ENCODE results near the gene PEX10.

Gene PEX10

GRCh38 chr1:2435091-2435490 lies 22.7 kb upstream of the PEX10 start:
- TF ChIP-seq CTCF (IDR thresholded peaks at IDR 0.05; ENCODE audit: extremely low read depth, missing control alignments), result no peak
- no peak for DNase-seq (ENCODE audit: low spot score)

DNA sequence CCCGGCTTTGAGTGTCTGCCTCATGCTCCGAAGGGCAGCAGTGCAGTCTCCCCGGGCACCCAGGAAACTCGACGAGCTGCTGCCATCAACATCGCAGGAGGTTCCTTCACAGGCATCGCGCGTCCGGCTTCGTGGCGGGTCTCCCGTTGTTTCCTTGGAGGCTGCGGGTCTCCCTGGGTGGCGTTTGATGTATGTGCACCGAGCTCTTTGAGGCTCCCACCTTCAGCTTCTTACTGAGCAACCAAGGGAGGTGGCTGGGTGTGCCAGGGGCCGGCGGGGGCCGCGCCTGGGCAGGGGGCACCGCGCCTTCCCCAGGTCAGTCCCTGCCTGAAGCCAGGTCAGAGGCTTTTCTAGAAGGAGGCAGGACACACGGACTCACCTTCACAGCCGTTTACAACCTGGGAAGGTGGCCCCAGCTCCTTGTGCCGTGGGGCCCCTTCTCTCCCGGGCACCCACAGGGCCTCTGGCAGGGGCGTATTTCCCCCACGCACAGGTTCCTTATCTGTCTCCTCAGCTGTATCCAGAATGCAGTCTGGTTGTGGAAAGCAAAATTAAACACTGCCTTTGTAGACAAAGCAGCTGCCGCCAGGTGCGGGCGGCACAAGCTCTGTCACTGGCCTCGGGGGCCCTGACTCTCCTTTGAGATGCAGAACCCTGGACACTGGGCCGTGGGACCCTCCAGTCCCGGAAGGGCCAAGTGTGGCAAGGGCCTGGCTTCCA lies 21.7 kb upstream of the PEX10 start:
- no peak for DNase-seq (ENCODE audit: low spot score)
- no peak for TF ChIP-seq CTCF (IDR thresholded peaks at IDR 0.05; ENCODE audit: extremely low read depth, missing control alignments)

GRCh38 chr1:2433196-2433595 lies 20.8 kb upstream of the PEX10 start:
- no peak for DNase-seq (ENCODE audit: low spot score)
- TF ChIP-seq CTCF (IDR thresholded peaks at IDR 0.05; ENCODE audit: extremely low read depth, missing control alignments), result no peak

DNA sequence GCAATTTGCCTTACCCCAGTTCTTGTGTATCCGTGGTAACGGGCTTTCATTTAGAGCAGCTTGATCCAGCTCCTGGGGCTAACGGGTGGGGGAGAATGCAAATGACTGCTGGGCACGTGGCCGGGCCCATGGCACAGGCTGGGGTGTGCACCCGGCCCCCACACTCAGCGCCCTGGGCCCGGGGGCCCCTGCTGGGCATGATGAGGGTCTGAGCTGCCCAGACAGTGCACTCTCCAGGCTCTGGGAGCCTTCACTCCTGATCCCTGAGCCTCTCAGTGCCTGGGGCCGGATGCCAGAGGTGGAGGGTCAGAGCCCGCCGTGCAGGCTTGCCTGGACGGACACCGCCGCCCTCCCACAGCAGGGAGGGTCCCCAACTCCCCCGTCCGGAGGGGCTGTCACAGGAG lies 20.1 kb upstream of the PEX10 start:
- TF ChIP-seq CTCF (IDR thresholded peaks at IDR 0.05; ENCODE audit: extremely low read depth, missing control alignments), result no peak
- DNase-seq (ENCODE audit: low spot score), result no peak

- TF ChIP-seq CTCF (IDR thresholded peaks at IDR 0.05; ENCODE audit: extremely low read depth, missing control alignments), result no peak
- DNase-seq (ENCODE audit: low spot score), result no peak
Measured at GRCh38 chr1:2431518-2431917, 19.2 kb upstream of the PEX10 start.

DNA sequence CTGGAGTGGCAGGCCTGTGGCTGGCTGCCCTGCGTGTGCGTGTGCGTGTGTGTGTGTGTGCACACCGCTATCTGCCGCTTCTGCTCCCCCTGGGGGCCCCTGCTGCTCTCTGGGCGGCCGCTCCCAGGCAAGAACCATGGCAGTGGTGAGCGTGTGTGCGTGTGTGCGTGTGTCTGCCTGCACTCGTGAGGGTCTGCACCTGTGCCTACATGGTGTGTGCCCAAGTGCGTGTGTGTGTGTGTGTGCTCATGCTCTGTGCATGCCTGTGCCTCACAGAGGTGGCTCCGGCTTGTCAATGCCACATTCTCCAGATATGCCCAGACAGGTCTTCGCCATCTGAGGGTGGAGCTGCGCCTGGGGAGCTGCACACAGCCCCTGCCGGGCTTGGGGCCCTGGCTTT lies 18.7 kb upstream of the PEX10 start:
- TF ChIP-seq CTCF (IDR thresholded peaks at IDR 0.05; ENCODE audit: extremely low read depth, missing control alignments), result no peak
- DNase-seq (ENCODE audit: low spot score), result no peak

DNA sequence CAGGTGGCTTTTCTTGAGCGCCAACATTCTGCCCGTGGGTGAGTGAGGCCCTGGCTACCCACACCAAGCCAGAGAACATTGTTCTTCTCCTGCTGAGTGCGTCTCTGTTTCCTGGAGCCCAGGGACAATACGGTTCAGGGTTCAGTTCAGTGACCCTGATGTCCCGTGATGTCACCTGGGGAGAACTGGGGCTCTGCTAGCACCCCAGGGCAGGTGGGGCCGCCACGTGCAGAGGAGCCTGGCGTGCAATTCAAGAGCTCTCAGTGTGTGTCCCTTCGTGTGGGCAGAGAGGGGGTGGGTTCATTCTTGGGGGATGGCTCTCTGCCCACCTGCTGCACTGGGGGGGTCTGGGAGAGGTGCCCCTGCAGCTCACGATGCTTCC lies 18.2 kb upstream of the PEX10 start:
- no peak for TF ChIP-seq CTCF (IDR thresholded peaks at IDR 0.05; ENCODE audit: extremely low read depth, missing control alignments)
- no peak for DNase-seq (ENCODE audit: low spot score)
